Keratinocyte (primary cell): Measurements from ENCODE around the gene PRR16. TPM values are rescaled to one million over a fixed set of nuclear protein-coding genes. Genes with fewer than 3 reads are reported as not detected.

Experiments
- DNase-seq: peaks from one replicate; pipeline ENCODE4 v3.0.0-alpha.2; 2011; ENCODE audit warnings: low read depth, missing footprints, low spot score
- FAIRE-seq: peaks from 2 replicates; lab custom pipeline; 2011; peaks lifted over from hg19 to GRCh38; lab: Jason Lieb, UNC
- H2AFZ ChIP-seq: 2 replicates; pipeline ENCODE4 v1.6.0; 2012; ENCODE audit warnings: low read length, control low read depth, inconsistent platforms; ENCODE audit not compliant: control insufficient read depth
- H3K27ac ChIP-seq: 2 replicates; pipeline ENCODE4 v1.5.1; 2011; ENCODE audit warnings: low read length; ENCODE audit not compliant: control insufficient read depth, insufficient read depth
- H3K27me3 ChIP-seq: 3 replicates; pipeline ENCODE4 v1.6.0; 2011; ENCODE audit warnings: low read length; ENCODE audit not compliant: control insufficient read depth, insufficient read depth; ENCODE audit errors: extremely low read depth
- H3K36me3 ChIP-seq, 2 experiments: 2 replicates in 1 of 2; 3 replicates in 1 of 2; pipeline ENCODE4 v1.5.1; 2011; ENCODE audit warnings: low read length in 2 of 2, mild to moderate bottlenecking in 1 of 2; ENCODE audit not compliant: control insufficient read depth in 2 of 2, insufficient read depth in 2 of 2; ENCODE audit errors: extremely low read depth in 1 of 2
- H3K4me1 ChIP-seq: 3 replicates; pipeline ENCODE4 v1.5.1; 2011; ENCODE audit warnings: low read length; ENCODE audit not compliant: control insufficient read depth, insufficient read depth; ENCODE audit errors: extremely low read depth
- H3K4me2 ChIP-seq: 3 replicates; pipeline ENCODE4 v1.6.0; 2011; ENCODE audit warnings: low read depth, low read length; ENCODE audit not compliant: control insufficient read depth, insufficient read depth; ENCODE audit errors: extremely low read depth
- H3K4me3 ChIP-seq, 3 experiments: fragments of 200-600 bp in 1 of 3; sonication (generic) in 1 of 3; 2 replicates in 2 of 3; 3 replicates in 1 of 3; pipeline ENCODE4 v1.5.1; 2011 to 2016; ENCODE audit warnings: low read length in 3 of 3, mild to moderate bottlenecking in 3 of 3, control low read depth in 2 of 3, inconsistent platforms in 1 of 3, low read depth in 1 of 3, mixed read lengths in 1 of 3, mixed run types in 1 of 3, moderate library complexity in 1 of 3; ENCODE audit not compliant: control insufficient read depth in 2 of 3, insufficient read depth in 2 of 3; ENCODE audit errors: extremely low read depth in 1 of 3
- H3K79me2 ChIP-seq: 2 replicates; pipeline ENCODE4 v1.6.0; 2012; ENCODE audit warnings: low read length; ENCODE audit not compliant: control insufficient read depth, insufficient read depth
- H3K9ac ChIP-seq: 3 replicates; pipeline ENCODE4 v1.6.0; 2011; ENCODE audit warnings: low read length; ENCODE audit not compliant: control insufficient read depth, insufficient read depth; ENCODE audit errors: extremely low read depth
- H3K9me1 ChIP-seq: 3 replicates; pipeline ENCODE4 v1.6.0; 2011; ENCODE audit warnings: low read length; ENCODE audit not compliant: control insufficient read depth, insufficient read depth; ENCODE audit errors: extremely low read depth
- H3K9me3 ChIP-seq: 2 replicates; pipeline ENCODE4 v1.5.1; 2012; ENCODE audit warnings: low read depth, low read length; ENCODE audit not compliant: control insufficient read depth
- H4K20me1 ChIP-seq: 3 replicates; pipeline ENCODE4 v1.6.0; 2011; ENCODE audit warnings: low read length; ENCODE audit not compliant: control insufficient read depth, insufficient read depth; ENCODE audit errors: extremely low read depth
- CTCF ChIP-seq, 3 experiments: IDR thresholded peaks in 1 of 3; conservative IDR thresholded peaks in 1 of 3; optimal IDR thresholded peaks in 1 of 3; 2 replicates in 2 of 3; 3 replicates in 1 of 3; pipeline versions ENCODE3 to v1.5.1; 2011; ENCODE audit warnings: low read length in 3 of 3, mild to moderate bottlenecking in 3 of 3, moderate library complexity in 2 of 3, control low read depth in 1 of 3, inconsistent platforms in 1 of 3; ENCODE audit not compliant: insufficient read depth in 2 of 3; ENCODE audit errors: extremely low read depth in 1 of 3
- EZH2 ChIP-seq: IDR thresholded peaks from one replicate; pipeline ENCODE4 v1.6.1; 2012; ENCODE audit warnings: inconsistent platforms, mild to moderate bottlenecking, low read length, moderate library complexity
- dilution Hi-C: fragments of 300-500 bp; cut with MboI; formaldehyde crosslinking; loops from one replicate; pipeline ENCODE4 v1.7.0; 2020; ENCODE audit warnings: low sequenced_read_pairs; ENCODE audit not compliant: extremely low pct_ligation_motif_present
- polyA plus RNA-seq, 5 experiments: library from polyadenylated mRNA; depleted of rRNA in 3 of 5; stranded (reverse) in 3 of 5; stranded (forward) in 1 of 5; unstranded in 1 of 5; fragments of >200 nt; gene quantifications; 1 replicate in 1 of 5; 2 replicates in 3 of 5; 3 replicates in 1 of 5; pipeline versions ENCODE4 v1.2.1 to v1.2.3, GENCODE V29; 2011 to 2012; ENCODE audit warnings: missing spikeins in 2 of 5, low read depth in 1 of 5, low replicate concordance in 1 of 5

Gene PRR16
- polyA plus RNA-seq, 1 donor (not counting 4 experiments of a cell fraction or from before 2014, with no cell fraction given) = 0.05 TPM

- H3K79me2 ChIP-seq = no peaks in the 10 kb centered on the region
- H3K27ac ChIP-seq = no peak overlapping the region
- H4K20me1 ChIP-seq = no peaks in the 10 kb centered on the region
- no peak overlapping the region for H3K4me3 ChIP-seq
- H3K4me1 ChIP-seq = no peaks in the 10 kb centered on the region
- no peak for TF ChIP-seq CTCF (optimal IDR thresholded peaks at IDR 0.05 in 1 of 3, IDR thresholded peaks at IDR 0.05 in 1 of 3, conservative IDR thresholded peaks at IDR 0.05 in 1 of 3; ENCODE audit: extremely low read depth in 1 of 3, insufficient read depth in 2 of 3, low read length in 3 of 3)
- no peak for TF ChIP-seq EZH2
- H3K9ac ChIP-seq = no peak overlapping the region
- dilution Hi-C loops = no loop called here
- no peak overlapping the region for H3K4me2 ChIP-seq
- DNase-seq = no peak
- FAIRE-seq = no peak
- H3K36me3 ChIP-seq = no peaks in the 10 kb centered on the region
- H3K9me1 ChIP-seq = no peaks in the 10 kb centered on the region
- no peaks in the 10 kb centered on the region for H3K9me3 ChIP-seq
- H2AFZ ChIP-seq = no peak overlapping the region
- no peaks in the 10 kb centered on the region for H3K27me3 ChIP-seq
These were observed 52.7 kb downstream of the PRR16 start for GRCh38 chr5:120516805-120517204.

GRCh38 chr5:120517607-120518252 is 53.6 kb downstream of the PRR16 start:
- Histone ChIP-seq H3K4me1 (no peaks in the 10 kb centered on the region), H3K79me2 (no peaks in the 10 kb centered on the region), H3K36me3 (no peaks in the 10 kb centered on the region), H3K4me3 (no peak overlapping the region), H3K27me3 (no peaks in the 10 kb centered on the region), H3K9me3 (no peaks in the 10 kb centered on the region), H4K20me1 (no peaks in the 10 kb centered on the region), H3K4me2 (no peak overlapping the region), H3K9ac (no peak overlapping the region), H3K9me1 (no peaks in the 10 kb centered on the region), H2AFZ (no peak overlapping the region), H3K27ac (no peak overlapping the region)
- dilution Hi-C loops = no loop called here
- TF ChIP-seq EZH2 (no peak), CTCF (optimal IDR thresholded peaks at IDR 0.05 in 1 of 3, IDR thresholded peaks at IDR 0.05 in 1 of 3, conservative IDR thresholded peaks at IDR 0.05 in 1 of 3; ENCODE audit: extremely low read depth in 1 of 3, insufficient read depth in 2 of 3, low read length in 3 of 3) (no peak)
- FAIRE-seq = no peak
- no peak for DNase-seq
